WTC11 (cell line): ENCODE data around the gene MAP3K2. TPM values are rescaled to one million over a fixed set of nuclear protein-coding genes. Genes with fewer than 3 reads are reported as not detected.

Source experiments
- ATAC-seq: fragments of 200-7000 bp; cut with Tn5 transposase; 2 replicates; pipeline ENCODE4 v1.10.0; 2021; ENCODE audit warnings: mild to moderate bottlenecking, moderate library complexity
- CTCF ChIA-PET: fragments of 300-600 bp; sonication (Branson Sonifier 250); formaldehyde crosslinking; loops from one replicate; lab custom pipeline; 2021; ENCODE audit warnings: antibody characterized with exemption; lab: Charles Lee
- POLR2A ChIA-PET: fragments of 350-600 bp; sonication (Branson Sonifier 250); formaldehyde crosslinking; loops from one replicate; lab custom pipeline; 2021; ENCODE audit warnings: antibody characterized with exemption; lab: Charles Lee
- DNase-seq: peaks from one replicate; pipeline ENCODE4 v3.0.0; 2021; ENCODE audit warnings: low spot score
- H3K27ac Mint-ChIP-seq: 2 replicates; pipeline ENCODE4 v1.8.0; 2021; ENCODE audit warnings: mixed read lengths
- H3K27me3 Mint-ChIP-seq: 2 replicates; pipeline ENCODE4 v1.8.0; 2021; ENCODE audit warnings: low read depth, mild to moderate bottlenecking, moderate library complexity, mixed read lengths
- H3K36me3 Mint-ChIP-seq: 2 replicates; pipeline ENCODE4 v1.8.0; 2021; ENCODE audit warnings: mixed read lengths
- H3K4me1 Mint-ChIP-seq: 2 replicates; pipeline ENCODE4 v1.8.0; 2022; ENCODE audit warnings: mixed read lengths
- H3K4me3 Mint-ChIP-seq: 2 replicates; pipeline ENCODE4 v1.8.0; 2021; ENCODE audit warnings: mild to moderate bottlenecking, moderate library complexity, mixed read lengths
- H3K9me3 Mint-ChIP-seq: 2 replicates; pipeline ENCODE4 v1.8.0; 2021; ENCODE audit warnings: mixed read lengths
- ELF4 ChIP-seq: sonication (generic); formaldehyde crosslinking; IDR thresholded peaks from 2 replicates; pipeline ENCODE4 v1.8.1; 2022; ENCODE audit warnings: low read depth, mild to moderate bottlenecking, moderate library complexity, missing genetic modification reagents
- FOXJ3 ChIP-seq: sonication (generic); formaldehyde crosslinking; IDR thresholded peaks from 2 replicates; pipeline ENCODE4 v1.9.0; 2021; ENCODE audit warnings: missing genetic modification reagents, mild to moderate bottlenecking, borderline replicate concordance
- GTF2I ChIP-seq: fragments of 250-450 bp; sonication (Bioruptor Pico); conservative IDR thresholded peaks from 2 replicates; pipeline ENCODE4 v1.4.0; 2021; ENCODE audit warnings: mild to moderate bottlenecking
- NR3C1 ChIP-seq: sonication (generic); formaldehyde crosslinking; conservative IDR thresholded peaks from 2 replicates; pipeline ENCODE4 v1.8.1; 2023; ENCODE audit warnings: low read depth, mild to moderate bottlenecking, missing genetic modification reagents
- OVOL2 ChIP-seq: fragments of 250-450 bp; sonication (Bioruptor Pico); IDR thresholded peaks from 2 replicates; pipeline ENCODE4 v1.9.0; 2021; ENCODE audit warnings: mild to moderate bottlenecking, borderline replicate concordance
- ZNF121 ChIP-seq: sonication (generic); formaldehyde crosslinking; IDR thresholded peaks from 2 replicates; pipeline ENCODE4 v1.8.0; 2023; ENCODE audit warnings: missing genetic modification reagents
- ZNF396 ChIP-seq: fragments of 250-450 bp; sonication (Bioruptor Pico); IDR thresholded peaks from 2 replicates; pipeline ENCODE4 v1.8.0; 2021; ENCODE audit warnings: mild to moderate bottlenecking, moderate library complexity, borderline replicate concordance
- total RNA-seq: library from RNA; stranded (reverse); gene quantifications from 3 replicates; pipeline ENCODE4 v1.2.3, GENCODE V29; 2021
- TF ChIP-seq, protein P1 (sequence below): sonication (generic); formaldehyde crosslinking; IDR thresholded peaks from 2 replicates; pipeline ENCODE4 v1.8.0; 2022; ENCODE audit warnings: mild to moderate bottlenecking, missing genetic modification reagents
- TF ChIP-seq, protein P2 (sequence below): sonication (generic); formaldehyde crosslinking; IDR thresholded peaks from 2 replicates; pipeline ENCODE4 v1.8.0; 2023; ENCODE audit warnings: missing genetic modification reagents, mild to moderate bottlenecking, borderline replicate concordance
- TF ChIP-seq, protein P3 (sequence below): fragments of 250-450 bp; sonication (Bioruptor Pico); IDR thresholded peaks from 2 replicates; pipeline ENCODE4 v1.9.0; 2021; ENCODE audit warnings: mild to moderate bottlenecking, borderline replicate concordance
- TF ChIP-seq, protein P4 (sequence below): sonication (generic); formaldehyde crosslinking; IDR thresholded peaks from 2 replicates; pipeline ENCODE4 v1.8.1; 2023; ENCODE audit warnings: mild to moderate bottlenecking, missing genetic modification reagents, borderline replicate concordance
- TF ChIP-seq, protein P5 (sequence below): sonication (generic); formaldehyde crosslinking; IDR thresholded peaks from 2 replicates; pipeline ENCODE4 v1.8.0; 2022; ENCODE audit warnings: mild to moderate bottlenecking, missing genetic modification reagents
- TF ChIP-seq, protein P6 (sequence below): fragments of 200-600 bp; IDR thresholded peaks from 2 replicates; pipeline ENCODE4 v1.8.0; 2022; ENCODE audit warnings: antibody characterized with exemption
- TF ChIP-seq, protein P7 (sequence below): sonication (generic); formaldehyde crosslinking; IDR thresholded peaks from 2 replicates; pipeline ENCODE4 v1.8.1; 2022; ENCODE audit warnings: mild to moderate bottlenecking, missing genetic modification reagents, moderate library complexity, borderline replicate concordance

The MAP3K2 gene
- total RNA-seq, 1 experiment from 2014 or later = 26.9 TPM

DNA sequence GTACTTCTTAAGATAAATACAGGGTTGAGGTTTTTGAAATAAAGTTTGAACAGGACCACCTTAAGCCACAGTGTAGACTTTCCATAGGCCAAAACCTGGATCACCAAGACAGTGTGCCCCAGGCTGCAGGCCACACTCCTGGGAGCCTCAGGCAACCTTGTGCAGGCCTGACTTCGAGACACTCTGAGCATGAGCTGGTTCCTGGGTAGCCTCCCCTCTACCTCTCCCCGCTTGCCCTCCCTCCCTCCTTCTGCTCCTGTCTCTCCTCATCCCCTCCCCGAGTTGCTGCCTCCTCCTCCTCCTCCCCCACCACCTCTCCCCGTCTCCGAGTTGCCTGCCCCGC, 19.9 kb upstream of the MAP3K2 start:
- Mint-ChIP-seq H3K36me3 (peaks cover 2% of the 10 kb centered on the region; the same call in 1 of the 2 replicates), H3K27ac (no peak overlapping the region), H3K4me3 (peak overlapping the region; percentile 56), H3K27me3 (peaks cover 5% of the 10 kb centered on the region; the same call in 1 of the 2 replicates), H3K9me3 (peaks cover 3% of the 10 kb centered on the region; the same call in 1 of the 2 replicates), H3K4me1 (peaks cover 16% of the 10 kb centered on the region)
- no peak; the same call in 1 of the 2 replicates for ATAC-seq
- POLR2A ChIA-PET = interaction anchor here (1.4 kb wide), 1 partner anchor 15 kb away, joined by 6 read pairs; no protein-coding TSS in a partner anchor
- CTCF ChIA-PET = interaction anchor here (0.7 to 2.1 kb wide), 5 partner anchors 8 to 72 kb away, joined by 3 to 17 read pairs (median 7); no protein-coding TSS in a partner anchor
- no peak for DNase-seq
- TF ChIP-seq, protein P1, sequence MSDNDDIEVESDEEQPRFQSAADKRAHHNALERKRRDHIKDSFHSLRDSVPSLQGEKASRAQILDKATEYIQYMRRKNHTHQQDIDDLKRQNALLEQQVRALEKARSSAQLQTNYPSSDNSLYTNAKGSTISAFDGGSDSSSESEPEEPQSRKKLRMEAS (CRISPR knock-in tag) = peak; percentile 50; the same call in 1 of the 2 replicates
- TF ChIP-seq, protein P2, sequence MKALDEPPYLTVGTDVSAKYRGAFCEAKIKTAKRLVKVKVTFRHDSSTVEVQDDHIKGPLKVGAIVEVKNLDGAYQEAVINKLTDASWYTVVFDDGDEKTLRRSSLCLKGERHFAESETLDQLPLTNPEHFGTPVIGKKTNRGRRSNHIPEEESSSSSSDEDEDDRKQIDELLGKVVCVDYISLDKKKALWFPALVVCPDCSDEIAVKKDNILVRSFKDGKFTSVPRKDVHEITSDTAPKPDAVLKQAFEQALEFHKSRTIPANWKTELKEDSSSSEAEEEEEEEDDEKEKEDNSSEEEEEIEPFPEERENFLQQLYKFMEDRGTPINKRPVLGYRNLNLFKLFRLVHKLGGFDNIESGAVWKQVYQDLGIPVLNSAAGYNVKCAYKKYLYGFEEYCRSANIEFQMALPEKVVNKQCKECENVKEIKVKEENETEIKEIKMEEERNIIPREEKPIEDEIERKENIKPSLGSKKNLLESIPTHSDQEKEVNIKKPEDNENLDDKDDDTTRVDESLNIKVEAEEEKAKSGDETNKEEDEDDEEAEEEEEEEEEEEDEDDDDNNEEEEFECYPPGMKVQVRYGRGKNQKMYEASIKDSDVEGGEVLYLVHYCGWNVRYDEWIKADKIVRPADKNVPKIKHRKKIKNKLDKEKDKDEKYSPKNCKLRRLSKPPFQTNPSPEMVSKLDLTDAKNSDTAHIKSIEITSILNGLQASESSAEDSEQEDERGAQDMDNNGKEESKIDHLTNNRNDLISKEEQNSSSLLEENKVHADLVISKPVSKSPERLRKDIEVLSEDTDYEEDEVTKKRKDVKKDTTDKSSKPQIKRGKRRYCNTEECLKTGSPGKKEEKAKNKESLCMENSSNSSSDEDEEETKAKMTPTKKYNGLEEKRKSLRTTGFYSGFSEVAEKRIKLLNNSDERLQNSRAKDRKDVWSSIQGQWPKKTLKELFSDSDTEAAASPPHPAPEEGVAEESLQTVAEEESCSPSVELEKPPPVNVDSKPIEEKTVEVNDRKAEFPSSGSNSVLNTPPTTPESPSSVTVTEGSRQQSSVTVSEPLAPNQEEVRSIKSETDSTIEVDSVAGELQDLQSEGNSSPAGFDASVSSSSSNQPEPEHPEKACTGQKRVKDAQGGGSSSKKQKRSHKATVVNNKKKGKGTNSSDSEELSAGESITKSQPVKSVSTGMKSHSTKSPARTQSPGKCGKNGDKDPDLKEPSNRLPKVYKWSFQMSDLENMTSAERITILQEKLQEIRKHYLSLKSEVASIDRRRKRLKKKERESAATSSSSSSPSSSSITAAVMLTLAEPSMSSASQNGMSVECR (CRISPR knock-in tag) = no peak
- no peak for TF ChIP-seq GTF2I (CRISPR knock-in tag)
- TF ChIP-seq, protein P3, sequence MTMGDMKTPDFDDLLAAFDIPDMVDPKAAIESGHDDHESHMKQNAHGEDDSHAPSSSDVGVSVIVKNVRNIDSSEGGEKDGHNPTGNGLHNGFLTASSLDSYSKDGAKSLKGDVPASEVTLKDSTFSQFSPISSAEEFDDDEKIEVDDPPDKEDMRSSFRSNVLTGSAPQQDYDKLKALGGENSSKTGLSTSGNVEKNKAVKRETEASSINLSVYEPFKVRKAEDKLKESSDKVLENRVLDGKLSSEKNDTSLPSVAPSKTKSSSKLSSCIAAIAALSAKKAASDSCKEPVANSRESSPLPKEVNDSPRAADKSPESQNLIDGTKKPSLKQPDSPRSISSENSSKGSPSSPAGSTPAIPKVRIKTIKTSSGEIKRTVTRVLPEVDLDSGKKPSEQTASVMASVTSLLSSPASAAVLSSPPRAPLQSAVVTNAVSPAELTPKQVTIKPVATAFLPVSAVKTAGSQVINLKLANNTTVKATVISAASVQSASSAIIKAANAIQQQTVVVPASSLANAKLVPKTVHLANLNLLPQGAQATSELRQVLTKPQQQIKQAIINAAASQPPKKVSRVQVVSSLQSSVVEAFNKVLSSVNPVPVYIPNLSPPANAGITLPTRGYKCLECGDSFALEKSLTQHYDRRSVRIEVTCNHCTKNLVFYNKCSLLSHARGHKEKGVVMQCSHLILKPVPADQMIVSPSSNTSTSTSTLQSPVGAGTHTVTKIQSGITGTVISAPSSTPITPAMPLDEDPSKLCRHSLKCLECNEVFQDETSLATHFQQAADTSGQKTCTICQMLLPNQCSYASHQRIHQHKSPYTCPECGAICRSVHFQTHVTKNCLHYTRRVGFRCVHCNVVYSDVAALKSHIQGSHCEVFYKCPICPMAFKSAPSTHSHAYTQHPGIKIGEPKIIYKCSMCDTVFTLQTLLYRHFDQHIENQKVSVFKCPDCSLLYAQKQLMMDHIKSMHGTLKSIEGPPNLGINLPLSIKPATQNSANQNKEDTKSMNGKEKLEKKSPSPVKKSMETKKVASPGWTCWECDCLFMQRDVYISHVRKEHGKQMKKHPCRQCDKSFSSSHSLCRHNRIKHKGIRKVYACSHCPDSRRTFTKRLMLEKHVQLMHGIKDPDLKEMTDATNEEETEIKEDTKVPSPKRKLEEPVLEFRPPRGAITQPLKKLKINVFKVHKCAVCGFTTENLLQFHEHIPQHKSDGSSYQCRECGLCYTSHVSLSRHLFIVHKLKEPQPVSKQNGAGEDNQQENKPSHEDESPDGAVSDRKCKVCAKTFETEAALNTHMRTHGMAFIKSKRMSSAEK (CRISPR knock-in tag) = no peak
- TF ChIP-seq ZNF396 (CRISPR knock-in tag) = no peak
- peak; percentile 100 for TF ChIP-seq ZNF121 (CRISPR knock-in tag)
- no peak for TF ChIP-seq FOXJ3 (CRISPR knock-in tag)
- TF ChIP-seq, protein P4, sequence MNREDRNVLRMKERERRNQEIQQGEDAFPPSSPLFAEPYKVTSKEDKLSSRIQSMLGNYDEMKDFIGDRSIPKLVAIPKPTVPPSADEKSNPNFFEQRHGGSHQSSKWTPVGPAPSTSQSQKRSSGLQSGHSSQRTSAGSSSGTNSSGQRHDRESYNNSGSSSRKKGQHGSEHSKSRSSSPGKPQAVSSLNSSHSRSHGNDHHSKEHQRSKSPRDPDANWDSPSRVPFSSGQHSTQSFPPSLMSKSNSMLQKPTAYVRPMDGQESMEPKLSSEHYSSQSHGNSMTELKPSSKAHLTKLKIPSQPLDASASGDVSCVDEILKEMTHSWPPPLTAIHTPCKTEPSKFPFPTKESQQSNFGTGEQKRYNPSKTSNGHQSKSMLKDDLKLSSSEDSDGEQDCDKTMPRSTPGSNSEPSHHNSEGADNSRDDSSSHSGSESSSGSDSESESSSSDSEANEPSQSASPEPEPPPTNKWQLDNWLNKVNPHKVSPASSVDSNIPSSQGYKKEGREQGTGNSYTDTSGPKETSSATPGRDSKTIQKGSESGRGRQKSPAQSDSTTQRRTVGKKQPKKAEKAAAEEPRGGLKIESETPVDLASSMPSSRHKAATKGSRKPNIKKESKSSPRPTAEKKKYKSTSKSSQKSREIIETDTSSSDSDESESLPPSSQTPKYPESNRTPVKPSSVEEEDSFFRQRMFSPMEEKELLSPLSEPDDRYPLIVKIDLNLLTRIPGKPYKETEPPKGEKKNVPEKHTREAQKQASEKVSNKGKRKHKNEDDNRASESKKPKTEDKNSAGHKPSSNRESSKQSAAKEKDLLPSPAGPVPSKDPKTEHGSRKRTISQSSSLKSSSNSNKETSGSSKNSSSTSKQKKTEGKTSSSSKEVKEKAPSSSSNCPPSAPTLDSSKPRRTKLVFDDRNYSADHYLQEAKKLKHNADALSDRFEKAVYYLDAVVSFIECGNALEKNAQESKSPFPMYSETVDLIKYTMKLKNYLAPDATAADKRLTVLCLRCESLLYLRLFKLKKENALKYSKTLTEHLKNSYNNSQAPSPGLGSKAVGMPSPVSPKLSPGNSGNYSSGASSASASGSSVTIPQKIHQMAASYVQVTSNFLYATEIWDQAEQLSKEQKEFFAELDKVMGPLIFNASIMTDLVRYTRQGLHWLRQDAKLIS = no peak
- no peak for TF ChIP-seq NR3C1 (CRISPR knock-in tag)

DNA sequence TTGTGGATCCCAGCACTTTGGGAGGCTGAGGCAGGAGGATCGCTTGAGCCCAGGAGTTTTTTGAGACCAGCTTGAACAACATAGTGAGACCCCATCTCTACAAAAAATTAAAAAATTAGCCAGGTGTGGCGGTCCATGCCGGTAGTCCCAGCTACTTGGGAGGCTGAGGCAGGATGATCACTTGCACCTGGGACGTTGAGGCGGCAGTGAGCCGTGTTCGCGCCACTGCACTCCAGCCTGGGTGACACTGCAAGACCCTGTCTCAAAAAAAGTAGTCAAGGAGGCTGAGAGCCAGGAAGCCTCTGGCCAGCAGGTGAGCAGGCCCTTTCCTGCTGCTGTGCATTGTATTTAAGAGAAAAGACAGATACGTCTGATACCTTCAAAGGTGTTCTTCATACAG, 19.3 kb upstream of the MAP3K2 start:
- DNase-seq (no peak), ATAC-seq (no peak)
- Mint-ChIP-seq H3K27ac (no peak overlapping the region), H3K4me3 (peak overlapping the region; percentile 56), H3K9me3 (no peaks in the 10 kb centered on the region), H3K27me3 (peaks cover 2% of the 10 kb centered on the region; the same call in 1 of the 2 replicates), H3K36me3 (no peaks in the 10 kb centered on the region), H3K4me1 (peaks cover 21% of the 10 kb centered on the region)
- CTCF ChIA-PET = interaction anchor here (0.7 to 2.1 kb wide), 3 partner anchors 9 to 72 kb away, joined by 3 to 17 read pairs (median 4); no protein-coding TSS in a partner anchor
- POLR2A ChIA-PET = no interaction called here
- TF ChIP-seq, protein P5, sequence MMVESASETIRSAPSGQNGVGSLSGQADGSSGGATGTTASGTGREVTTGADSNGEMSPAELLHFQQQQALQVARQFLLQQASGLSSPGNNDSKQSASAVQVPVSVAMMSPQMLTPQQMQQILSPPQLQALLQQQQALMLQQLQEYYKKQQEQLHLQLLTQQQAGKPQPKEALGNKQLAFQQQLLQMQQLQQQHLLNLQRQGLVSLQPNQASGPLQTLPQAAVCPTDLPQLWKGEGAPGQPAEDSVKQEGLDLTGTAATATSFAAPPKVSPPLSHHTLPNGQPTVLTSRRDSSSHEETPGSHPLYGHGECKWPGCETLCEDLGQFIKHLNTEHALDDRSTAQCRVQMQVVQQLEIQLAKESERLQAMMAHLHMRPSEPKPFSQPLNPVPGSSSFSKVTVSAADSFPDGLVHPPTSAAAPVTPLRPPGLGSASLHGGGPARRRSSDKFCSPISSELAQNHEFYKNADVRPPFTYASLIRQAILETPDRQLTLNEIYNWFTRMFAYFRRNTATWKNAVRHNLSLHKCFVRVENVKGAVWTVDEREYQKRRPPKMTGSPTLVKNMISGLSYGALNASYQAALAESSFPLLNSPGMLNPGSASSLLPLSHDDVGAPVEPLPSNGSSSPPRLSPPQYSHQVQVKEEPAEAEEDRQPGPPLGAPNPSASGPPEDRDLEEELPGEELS = no peak
- TF ChIP-seq OVOL2 (no peak), ELF4 (no peak)
- TF ChIP-seq, protein P6, sequence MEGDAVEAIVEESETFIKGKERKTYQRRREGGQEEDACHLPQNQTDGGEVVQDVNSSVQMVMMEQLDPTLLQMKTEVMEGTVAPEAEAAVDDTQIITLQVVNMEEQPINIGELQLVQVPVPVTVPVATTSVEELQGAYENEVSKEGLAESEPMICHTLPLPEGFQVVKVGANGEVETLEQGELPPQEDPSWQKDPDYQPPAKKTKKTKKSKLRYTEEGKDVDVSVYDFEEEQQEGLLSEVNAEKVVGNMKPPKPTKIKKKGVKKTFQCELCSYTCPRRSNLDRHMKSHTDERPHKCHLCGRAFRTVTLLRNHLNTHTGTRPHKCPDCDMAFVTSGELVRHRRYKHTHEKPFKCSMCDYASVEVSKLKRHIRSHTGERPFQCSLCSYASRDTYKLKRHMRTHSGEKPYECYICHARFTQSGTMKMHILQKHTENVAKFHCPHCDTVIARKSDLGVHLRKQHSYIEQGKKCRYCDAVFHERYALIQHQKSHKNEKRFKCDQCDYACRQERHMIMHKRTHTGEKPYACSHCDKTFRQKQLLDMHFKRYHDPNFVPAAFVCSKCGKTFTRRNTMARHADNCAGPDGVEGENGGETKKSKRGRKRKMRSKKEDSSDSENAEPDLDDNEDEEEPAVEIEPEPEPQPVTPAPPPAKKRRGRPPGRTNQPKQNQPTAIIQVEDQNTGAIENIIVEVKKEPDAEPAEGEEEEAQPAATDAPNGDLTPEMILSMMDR = no peak
- TF ChIP-seq, protein P7, sequence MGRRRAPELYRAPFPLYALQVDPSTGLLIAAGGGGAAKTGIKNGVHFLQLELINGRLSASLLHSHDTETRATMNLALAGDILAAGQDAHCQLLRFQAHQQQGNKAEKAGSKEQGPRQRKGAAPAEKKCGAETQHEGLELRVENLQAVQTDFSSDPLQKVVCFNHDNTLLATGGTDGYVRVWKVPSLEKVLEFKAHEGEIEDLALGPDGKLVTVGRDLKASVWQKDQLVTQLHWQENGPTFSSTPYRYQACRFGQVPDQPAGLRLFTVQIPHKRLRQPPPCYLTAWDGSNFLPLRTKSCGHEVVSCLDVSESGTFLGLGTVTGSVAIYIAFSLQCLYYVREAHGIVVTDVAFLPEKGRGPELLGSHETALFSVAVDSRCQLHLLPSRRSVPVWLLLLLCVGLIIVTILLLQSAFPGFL (CRISPR knock-in tag) = no peak
